Activated CD4-positive, alpha-beta T cell treated with anti-CD3 and anti-CD28 coated beads, Interleukin-2, amount 50 U/mL, for 1 hour (primary cell): ENCODE data around the gene DDX54.

ENCODE experiments used
- DNase-seq: peaks from one replicate; pipeline ENCODE4 v3.0.0-alpha.2; 2020

DDX54 gene

DNA sequence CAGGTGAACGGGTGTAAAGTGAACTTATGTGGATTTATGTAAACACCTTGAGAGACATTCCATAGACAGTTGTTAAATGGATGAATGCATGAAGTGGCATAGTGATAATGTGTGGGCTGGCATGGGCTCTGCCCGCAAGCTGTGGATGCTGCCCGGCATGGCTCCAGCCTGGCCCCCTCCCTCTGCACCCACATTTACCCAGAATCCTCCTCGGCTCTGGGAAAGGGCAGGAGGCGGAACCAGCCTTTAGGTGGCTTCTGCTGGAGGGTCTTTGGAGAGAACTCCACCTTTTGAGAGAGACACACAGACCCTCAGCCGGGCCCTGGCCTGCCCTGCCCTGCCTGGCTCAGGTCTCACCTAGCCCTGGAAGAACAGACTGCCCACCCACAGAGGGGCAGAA, 68.4 kb downstream of the DDX54 start:
- no peak for DNase-seq

DNA sequence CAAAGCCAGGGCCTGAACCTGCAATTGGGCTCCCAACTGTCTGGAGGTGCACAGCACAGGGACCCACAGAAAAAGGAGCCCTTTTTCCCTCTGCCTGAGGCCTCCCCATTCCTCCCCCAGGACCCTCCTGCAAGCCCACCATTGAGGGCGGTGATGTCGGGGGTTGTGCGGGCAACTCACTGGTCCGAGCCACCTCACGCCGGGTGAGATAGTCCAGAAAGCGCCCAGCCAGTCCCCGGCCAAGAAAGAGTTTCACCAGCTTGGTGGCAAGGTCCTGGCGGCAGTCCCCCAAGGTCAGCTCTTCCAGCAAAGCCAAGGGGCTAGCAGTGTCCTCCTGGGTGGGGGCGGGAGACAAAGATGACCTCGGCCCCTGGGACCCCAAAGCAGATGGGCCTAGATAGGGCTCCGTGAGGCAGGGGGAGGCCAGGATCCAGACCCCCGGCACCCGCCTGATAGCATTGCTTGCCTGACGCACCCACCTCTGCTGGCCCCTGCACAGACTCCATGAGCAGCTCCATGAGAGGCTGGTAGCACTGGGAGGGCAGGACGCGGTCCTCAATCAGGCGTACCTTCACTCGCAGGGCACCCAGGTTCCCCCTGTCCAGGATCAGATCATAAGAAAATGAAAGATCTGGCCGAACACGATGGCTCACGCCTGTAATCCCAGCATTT, 69.7 kb downstream of the DDX54 start:
- no peak for DNase-seq

DNA sequence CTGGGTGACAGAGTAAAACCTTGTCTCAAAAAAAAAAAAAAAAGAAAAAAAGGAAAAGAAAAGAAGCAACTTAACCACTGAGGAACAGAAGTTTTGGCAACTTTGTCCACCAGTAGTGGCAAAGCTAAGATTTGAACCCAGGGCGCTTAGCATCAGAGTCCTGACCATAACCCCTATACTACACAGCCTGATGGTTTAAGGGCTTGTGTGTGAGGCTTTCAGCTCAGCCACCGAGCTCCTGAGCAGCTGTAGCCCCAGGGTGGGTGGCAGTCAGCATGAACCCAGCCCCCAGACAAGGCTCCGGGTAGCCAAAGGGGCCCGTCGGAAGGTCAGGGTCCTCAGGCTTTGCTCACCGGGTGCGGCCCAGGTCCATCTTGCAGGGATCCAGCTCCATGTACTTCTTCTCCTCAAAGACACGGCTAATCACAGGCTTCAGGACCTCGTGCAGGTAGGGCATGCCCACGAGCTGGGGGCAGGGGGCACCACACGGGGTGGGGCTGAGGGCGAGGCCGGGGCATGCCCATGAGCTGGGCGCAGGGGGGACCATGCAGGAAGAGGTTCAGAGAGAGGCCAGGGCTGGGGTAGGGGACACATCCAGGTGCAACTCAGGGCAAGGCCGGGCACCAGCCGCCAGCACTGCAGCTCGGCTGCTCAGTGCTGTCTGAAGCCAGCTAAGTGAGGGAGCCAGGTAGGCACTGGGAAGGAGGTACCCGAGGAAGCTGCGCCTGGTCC, 70.7 kb downstream of the DDX54 start:
- DNase-seq, result no peak

DNA sequence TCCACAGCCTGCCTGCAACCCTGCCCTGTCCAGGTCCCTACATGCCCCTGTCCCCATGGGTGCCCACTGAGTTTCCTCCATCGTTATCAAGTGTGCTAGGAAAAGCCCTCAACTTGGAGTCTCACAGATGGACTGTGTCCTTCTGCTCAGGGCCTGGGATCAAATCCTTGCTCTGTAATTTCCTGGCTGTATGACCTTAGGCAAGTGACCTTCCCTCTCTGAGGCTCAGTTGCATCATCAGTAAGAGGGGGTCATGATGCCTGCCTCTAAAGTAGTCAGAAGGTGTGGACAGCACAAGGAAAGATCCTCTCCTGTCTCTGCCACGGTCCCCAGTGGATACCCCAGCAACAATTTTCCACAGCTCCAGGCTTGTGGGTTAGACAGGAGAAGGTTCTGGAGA, 71.9 kb downstream of the DDX54 start:
- no peak for DNase-seq

DNA sequence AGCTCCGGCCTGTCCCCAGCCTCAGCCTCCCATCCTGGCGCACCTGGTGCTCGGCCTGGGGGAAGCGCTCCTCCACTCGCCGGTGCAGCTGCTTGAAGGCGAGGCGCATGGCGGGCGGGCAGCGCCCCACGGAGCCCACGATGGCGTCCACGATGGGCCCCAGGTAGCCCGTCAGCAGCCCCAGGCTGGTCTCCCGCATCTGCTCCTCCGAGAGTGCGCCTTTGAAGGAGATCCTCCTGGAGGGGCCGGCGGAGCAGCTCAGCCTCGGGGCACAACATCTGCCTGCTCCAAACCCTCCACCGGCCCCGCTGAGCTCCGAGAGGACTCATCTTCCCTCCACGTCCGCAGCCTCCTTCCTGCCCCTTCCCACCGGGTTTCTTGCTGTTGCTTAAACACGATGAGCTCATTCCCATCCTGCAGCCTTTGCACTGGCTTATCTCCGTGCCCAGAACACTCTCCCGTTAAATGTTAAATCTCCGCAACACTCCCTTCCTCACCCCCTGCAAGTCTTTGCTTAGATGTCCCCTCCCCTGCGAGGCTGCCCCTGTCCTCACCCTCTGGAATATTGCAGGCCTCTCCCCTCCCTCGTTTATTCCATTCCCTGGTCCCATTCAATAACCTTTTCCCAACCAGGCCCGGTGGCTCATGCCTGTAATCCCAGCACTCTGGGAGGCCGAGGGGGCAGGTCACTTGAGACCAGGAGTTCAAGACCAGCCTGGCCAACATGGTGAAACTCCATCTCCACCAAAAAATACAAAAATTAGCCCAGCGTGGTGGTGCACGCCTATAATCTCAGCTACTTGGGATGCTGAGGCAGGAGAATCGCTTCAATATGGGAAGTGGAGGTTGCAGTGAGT, 73.0 kb downstream of the DDX54 start:
- no peak for DNase-seq

DNA sequence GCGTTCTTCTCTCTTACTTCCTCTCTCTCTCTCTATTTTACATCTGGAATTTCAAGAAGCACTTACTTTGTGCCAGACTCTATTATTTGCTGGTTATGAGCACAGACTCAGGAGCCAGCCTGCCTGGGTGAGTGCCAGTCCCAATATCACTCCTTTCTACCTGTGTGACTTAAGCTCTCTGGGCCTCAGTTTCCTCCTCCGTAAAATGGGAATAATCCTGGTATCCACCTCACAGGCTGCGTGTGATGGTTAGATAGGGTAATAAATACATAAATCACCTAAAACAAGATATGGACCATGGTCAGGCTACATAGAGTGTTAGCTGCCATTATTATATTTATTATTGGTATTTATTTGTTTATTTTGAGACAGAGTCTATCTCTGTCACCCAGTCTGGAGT, 74.0 kb downstream of the DDX54 start:
- no peak for DNase-seq

DNA sequence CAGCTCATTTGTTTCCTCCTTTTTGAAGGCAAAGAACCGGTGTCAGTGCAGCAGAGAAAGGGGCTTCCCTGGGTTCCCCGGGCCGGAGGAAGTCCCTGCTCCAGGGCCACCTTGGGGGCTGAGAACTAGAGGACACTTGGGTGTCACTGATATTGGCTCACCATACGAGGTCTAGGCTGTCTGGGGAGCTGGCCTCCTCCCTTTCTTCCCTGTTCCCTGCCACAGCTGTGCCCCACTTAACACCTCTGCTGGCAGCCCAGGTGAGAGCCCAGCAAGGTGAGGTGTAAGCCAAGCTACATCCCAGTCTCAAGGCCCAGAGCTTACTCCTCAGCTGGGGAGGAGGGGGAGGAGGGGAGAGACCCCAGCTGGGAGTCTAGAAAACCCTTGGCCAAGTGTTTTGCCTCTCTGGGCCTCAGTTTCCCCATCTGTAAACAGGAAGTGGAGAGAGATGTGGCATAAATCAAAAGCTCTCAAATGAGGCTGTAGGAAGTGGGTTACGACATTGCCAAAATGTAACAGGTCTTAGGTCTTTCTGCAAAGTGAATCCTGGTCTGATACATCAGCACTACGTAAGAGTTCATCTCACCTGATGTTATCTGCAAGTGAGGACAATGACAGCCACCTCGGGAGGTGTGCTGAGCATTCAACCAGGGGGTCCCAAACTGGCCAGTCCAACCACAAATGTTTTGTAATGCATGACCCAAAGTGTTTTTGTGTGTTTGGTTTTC, 75.2 kb downstream of the DDX54 start:
- no peak for DNase-seq

DNA sequence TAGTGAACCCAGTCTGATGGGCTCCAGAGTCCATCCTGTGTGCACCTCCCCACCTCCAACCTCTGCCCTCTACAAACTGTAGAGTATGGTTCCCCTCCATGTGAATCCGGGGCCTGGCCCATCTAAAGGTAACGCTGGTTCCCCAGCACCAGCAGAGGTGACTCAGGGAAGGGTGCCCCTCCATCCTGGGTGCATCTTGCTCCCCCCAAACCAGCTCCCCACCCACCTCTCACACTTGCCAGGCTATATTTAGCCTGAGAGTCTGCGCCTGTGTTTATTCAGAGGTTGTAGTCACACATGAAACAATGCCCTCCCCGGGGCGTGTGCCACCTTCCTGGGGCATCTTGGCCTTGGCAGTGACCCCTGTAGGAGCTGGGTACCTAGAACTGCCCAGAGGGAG, 75.9 kb downstream of the DDX54 start:
- DNase-seq, result no peak

DNA sequence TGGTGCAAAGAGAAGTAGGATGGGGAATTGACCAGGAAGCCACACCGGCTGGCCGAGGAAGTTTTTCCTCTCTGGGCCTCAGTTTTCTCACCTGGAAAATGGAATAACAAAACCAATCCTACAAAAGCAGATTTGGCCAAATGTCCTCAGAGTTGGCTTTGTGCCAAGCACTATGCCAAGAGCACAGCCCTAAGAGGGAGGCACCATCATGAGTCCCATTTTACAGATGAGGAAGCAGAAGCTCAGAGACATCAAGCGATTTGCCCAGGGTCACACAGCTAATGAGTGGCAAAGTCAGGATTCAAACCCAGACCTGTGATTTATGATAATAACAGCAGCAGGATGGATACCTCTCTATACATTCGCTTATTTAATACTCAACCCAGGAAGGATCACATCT, 77.0 kb downstream of the DDX54 start:
- DNase-seq, result no peak
